Measurements from ENCODE around the gene ABCC8. TPM values are rescaled to one million over a fixed set of nuclear protein-coding genes. Genes with fewer than 3 reads are reported as not detected.

ABCC8 gene
- total and polyA plus RNA-seq, 2 donors (not counting 3 experiments of a cell fraction or from before 2014, with no cell fraction given) = not detected

GRCh38 chr11:17385492-17385891 is 91.2 kb downstream of the ABCC8 start:
- H2AFZ ChIP-seq (ENCODE audit: low read depth, low read length) = no peak overlapping the region
- H3K9me1 ChIP-seq (replicated peaks; ENCODE audit: control insufficient read depth, extremely low read depth, insufficient read depth, low read length) = no peaks in the 10 kb centered on the region
- H3K9me3 ChIP-seq (replicated peaks; ENCODE audit: control insufficient read depth, insufficient read depth, low read length) = no peaks in the 10 kb centered on the region
- H3K4me2 ChIP-seq (ENCODE audit: insufficient read depth, low read length) = no peak overlapping the region
- H3K27me3 ChIP-seq (ENCODE audit: control insufficient read depth in 2 of 2, insufficient read depth in 2 of 2, low read length in 2 of 2) = peaks cover 3 to 5% of the 10 kb centered on the region in 2 experiments
- no peak overlapping the region for H3K9ac ChIP-seq (replicated peaks; ENCODE audit: extremely low read depth, insufficient read depth, low read length)
- no peak for TF ChIP-seq FOS (IDR thresholded peaks at IDR 0.05; ENCODE audit: borderline replicate concordance, insufficient read depth, low read length)
- no peak for TF ChIP-seq POLR2AphosphoS5 (IDR thresholded peaks at IDR 0.05; ENCODE audit: insufficient read depth, low read depth, low read length)
- TF ChIP-seq MAX (IDR thresholded peaks at IDR 0.05; ENCODE audit: insufficient read depth, insufficient read length) = no peak
- no peak for TF ChIP-seq EZH2 (IDR thresholded peaks at IDR 0.05; ENCODE audit: borderline replicate concordance, low read depth, low read length, severe bottlenecking)
- TF ChIP-seq GATA2 (IDR thresholded peaks at IDR 0.05; ENCODE audit: insufficient read depth, insufficient read length, low read depth, low read length) = no peak
- no peak for TF ChIP-seq POLR2A (IDR thresholded peaks at IDR 0.05; ENCODE audit: low read depth, low read length)
- no peak for TF ChIP-seq CTCF (IDR thresholded peaks at IDR 0.05; ENCODE audit: extremely low read depth in 1 of 2, insufficient read depth in 1 of 2, low read depth in 1 of 2, low read length in 2 of 2)
- TF ChIP-seq MYC (IDR thresholded peaks at IDR 0.05; ENCODE audit: low read depth, low read length) = no peak
- TF ChIP-seq JUN (IDR thresholded peaks at IDR 0.05; ENCODE audit: borderline replicate concordance, insufficient read depth, insufficient read length, low read depth) = no peak
- no peaks in the 10 kb centered on the region for H3K4me1 ChIP-seq (ENCODE audit: control insufficient read depth, extremely low read depth, insufficient read depth, low read length)
- CTCF ChIA-PET = interaction anchor here (0.8 to 5.9 kb wide), 6 partner anchors 12 to 143 kb away, joined by 3 to 184 read pairs (median 30); partner anchors contain the start of gene NCR3LG1
- intact Hi-C loops (cut with micrococcal nuclease) (loop anchor here (2.0 to 10.0 kb wide), 2 partner anchors 31 to 601 kb away; no protein-coding TSS in a partner anchor), dilution Hi-C loops (cut with MboI; ENCODE audit: extremely low pct_ligation_motif_present, low sequenced_read_pairs) (no loop called here)
- no peaks in the 10 kb centered on the region for H3K79me2 ChIP-seq (ENCODE audit: control insufficient read depth, insufficient read depth, low read length)
- no TSS peak for BruUV-seq (replicated peaks)
- FAIRE-seq (no peak), DNase-seq (ENCODE audit: low read depth, low spot score) (no peak)
- H3K4me3 ChIP-seq (replicated peaks in 1 of 3; ENCODE audit: insufficient read depth in 1 of 3, low read depth in 1 of 3, low read length in 3 of 3) = no peak overlapping the region
- H4K20me1 ChIP-seq (replicated peaks; ENCODE audit: control insufficient read depth, extremely low read depth, insufficient read depth, low read length) = no peaks in the 10 kb centered on the region
- POLR2A ChIA-PET = no interaction called here
- no peak overlapping the region for H3K27ac ChIP-seq (ENCODE audit: insufficient read depth, low read depth, low read length)
- no peaks in the 10 kb centered on the region for H3K36me3 ChIP-seq (ENCODE audit: control insufficient read depth in 2 of 2, extremely low read depth in 1 of 2, insufficient read depth in 2 of 2, low read length in 2 of 2)

All from endothelial cell of umbilical vein (primary cell).